GM06990 (cell line): ENCODE data around the gene CNGA4.

Experiments used
- DNase-seq: peaks from one replicate; pipeline ENCODE4 v3.0.0-alpha.2; 2011; ENCODE audit not compliant: insufficient read length; ENCODE audit errors: extremely low read depth
- H3K27me3 ChIP-seq: replicated peaks from 2 replicates; pipeline ENCODE4 v1.6.0; 2011; ENCODE audit warnings: low read length; ENCODE audit not compliant: control insufficient read depth, insufficient read depth
- H3K36me3 ChIP-seq: 2 replicates; pipeline ENCODE4 v1.5.1; 2011; ENCODE audit warnings: low read length; ENCODE audit not compliant: control insufficient read depth, insufficient read depth
- H3K4me3 ChIP-seq: replicated peaks from 2 replicates; pipeline ENCODE4 v1.5.1; 2011; ENCODE audit warnings: low read depth, mild to moderate bottlenecking, control low read depth, low read length
- TF ChIP-seq, protein P1 (sequence below): IDR thresholded peaks from 2 replicates; pipeline ENCODE4 v1.5.1; 2011; ENCODE audit warnings: low read length, control low read depth, mild to moderate bottlenecking, inconsistent platforms; ENCODE audit not compliant: insufficient read depth, poor library complexity, severe bottlenecking

Gene CNGA4

GRCh38 chr11:6225024-6225423 lies 13.9 kb upstream of the CNGA4 start:
- H3K27me3 ChIP-seq, result no peaks in the 10 kb centered on the region
- DNase-seq, result no peak
- peaks cover 13% of the 10 kb centered on the region for H3K36me3 ChIP-seq
- no peak overlapping the region for H3K4me3 ChIP-seq
- TF ChIP-seq, protein P1, sequence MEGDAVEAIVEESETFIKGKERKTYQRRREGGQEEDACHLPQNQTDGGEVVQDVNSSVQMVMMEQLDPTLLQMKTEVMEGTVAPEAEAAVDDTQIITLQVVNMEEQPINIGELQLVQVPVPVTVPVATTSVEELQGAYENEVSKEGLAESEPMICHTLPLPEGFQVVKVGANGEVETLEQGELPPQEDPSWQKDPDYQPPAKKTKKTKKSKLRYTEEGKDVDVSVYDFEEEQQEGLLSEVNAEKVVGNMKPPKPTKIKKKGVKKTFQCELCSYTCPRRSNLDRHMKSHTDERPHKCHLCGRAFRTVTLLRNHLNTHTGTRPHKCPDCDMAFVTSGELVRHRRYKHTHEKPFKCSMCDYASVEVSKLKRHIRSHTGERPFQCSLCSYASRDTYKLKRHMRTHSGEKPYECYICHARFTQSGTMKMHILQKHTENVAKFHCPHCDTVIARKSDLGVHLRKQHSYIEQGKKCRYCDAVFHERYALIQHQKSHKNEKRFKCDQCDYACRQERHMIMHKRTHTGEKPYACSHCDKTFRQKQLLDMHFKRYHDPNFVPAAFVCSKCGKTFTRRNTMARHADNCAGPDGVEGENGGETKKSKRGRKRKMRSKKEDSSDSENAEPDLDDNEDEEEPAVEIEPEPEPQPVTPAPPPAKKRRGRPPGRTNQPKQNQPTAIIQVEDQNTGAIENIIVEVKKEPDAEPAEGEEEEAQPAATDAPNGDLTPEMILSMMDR, result no peak

GRCh38 chr11:6225896-6226295 lies 13.0 kb upstream of the CNGA4 start:
- TF ChIP-seq, protein P1, result no peak
- no peaks in the 10 kb centered on the region for H3K27me3 ChIP-seq
- no peak for DNase-seq
- no peak overlapping the region for H3K4me3 ChIP-seq
- peaks cover 13% of the 10 kb centered on the region for H3K36me3 ChIP-seq

- Histone ChIP-seq H3K27me3 (no peaks in the 10 kb centered on the region), H3K4me3 (no peak overlapping the region), H3K36me3 (peaks cover 3% of the 10 kb centered on the region)
- TF ChIP-seq, protein P1, result no peak
- no peak for DNase-seq
Measured at GRCh38 chr11:6228520-6228919, 10.4 kb upstream of the CNGA4 start.

GRCh38 chr11:6229911-6230310 lies 9.0 kb upstream of the CNGA4 start:
- no peaks in the 10 kb centered on the region for H3K27me3 ChIP-seq
- TF ChIP-seq, protein P1, result no peak
- no peaks in the 10 kb centered on the region for H3K36me3 ChIP-seq
- DNase-seq, result no peak
- H3K4me3 ChIP-seq, result no peak overlapping the region

DNA sequence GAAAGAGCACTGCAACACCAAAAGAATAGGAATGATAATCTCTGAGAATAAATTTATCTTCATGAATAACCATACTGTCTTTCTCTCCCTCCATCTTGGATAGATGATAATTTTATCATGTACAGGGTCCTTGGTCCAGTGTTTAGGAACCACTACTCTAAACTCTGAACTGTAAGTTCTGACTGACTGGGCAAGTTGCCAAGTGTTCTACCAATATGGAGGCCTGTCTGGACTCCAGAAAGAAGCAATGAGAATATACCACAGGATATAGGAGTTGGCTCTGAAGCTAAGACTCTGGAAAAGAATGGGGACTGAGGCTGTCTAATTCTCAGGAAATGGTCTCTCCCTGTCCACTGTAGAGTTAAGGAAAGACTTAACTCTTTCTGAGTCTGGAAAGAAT lies 6.0 kb upstream of the CNGA4 start:
- Histone ChIP-seq H3K27me3 (no peaks in the 10 kb centered on the region), H3K4me3 (no peak overlapping the region), H3K36me3 (no peaks in the 10 kb centered on the region)
- no peak for DNase-seq
- TF ChIP-seq, protein P1, result no peak

- TF ChIP-seq, protein P1, result no peak
- Histone ChIP-seq H3K4me3 (peak overlapping the region; percentile 93), H3K36me3 (no peaks in the 10 kb centered on the region), H3K27me3 (no peaks in the 10 kb centered on the region)
- DNase-seq, result peak; percentile 27
Measured at GRCh38 chr11:6233984-6234386, 4.9 kb upstream of the CNGA4 start.
